Measurements from ENCODE around the gene NAA60.

The NAA60 gene

GRCh38 chr16:3532741-3533140 is 89.3 kb downstream of the NAA60 start:
- DNase-seq (ENCODE audit: low read depth), result no peak
- TF ChIP-seq, protein P1, sequence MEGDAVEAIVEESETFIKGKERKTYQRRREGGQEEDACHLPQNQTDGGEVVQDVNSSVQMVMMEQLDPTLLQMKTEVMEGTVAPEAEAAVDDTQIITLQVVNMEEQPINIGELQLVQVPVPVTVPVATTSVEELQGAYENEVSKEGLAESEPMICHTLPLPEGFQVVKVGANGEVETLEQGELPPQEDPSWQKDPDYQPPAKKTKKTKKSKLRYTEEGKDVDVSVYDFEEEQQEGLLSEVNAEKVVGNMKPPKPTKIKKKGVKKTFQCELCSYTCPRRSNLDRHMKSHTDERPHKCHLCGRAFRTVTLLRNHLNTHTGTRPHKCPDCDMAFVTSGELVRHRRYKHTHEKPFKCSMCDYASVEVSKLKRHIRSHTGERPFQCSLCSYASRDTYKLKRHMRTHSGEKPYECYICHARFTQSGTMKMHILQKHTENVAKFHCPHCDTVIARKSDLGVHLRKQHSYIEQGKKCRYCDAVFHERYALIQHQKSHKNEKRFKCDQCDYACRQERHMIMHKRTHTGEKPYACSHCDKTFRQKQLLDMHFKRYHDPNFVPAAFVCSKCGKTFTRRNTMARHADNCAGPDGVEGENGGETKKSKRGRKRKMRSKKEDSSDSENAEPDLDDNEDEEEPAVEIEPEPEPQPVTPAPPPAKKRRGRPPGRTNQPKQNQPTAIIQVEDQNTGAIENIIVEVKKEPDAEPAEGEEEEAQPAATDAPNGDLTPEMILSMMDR (conservative IDR thresholded peaks at IDR 0.05; ENCODE audit: low read depth, low read length), result no peak
- H3K4me3 ChIP-seq (ENCODE audit: low read depth, low read length), result no peak overlapping the region

- TF ChIP-seq, protein P1 (conservative IDR thresholded peaks at IDR 0.05; ENCODE audit: low read depth, low read length), result no peak
- no peak for DNase-seq (ENCODE audit: low read depth)
- no peak overlapping the region for H3K4me3 ChIP-seq (ENCODE audit: low read depth, low read length)
Measured at GRCh38 chr16:3534126-3534525, 90.6 kb downstream of the NAA60 start.

- no peak overlapping the region for H3K4me3 ChIP-seq (ENCODE audit: low read depth, low read length)
- DNase-seq (ENCODE audit: low read depth), result peak; percentile 91
- TF ChIP-seq, protein P1 (conservative IDR thresholded peaks at IDR 0.05; ENCODE audit: low read depth, low read length), result no peak
Measured at GRCh38 chr16:3536271-3536731, 92.8 kb downstream of the NAA60 start.
